Tibial artery (tissue), 4 donors: ENCODE data around the gene TRIM77.
"Not testable (repeated sequence)": the region's sequence is repeated elsewhere in the genome, so short reads cannot be mapped to it uniquely, and the experiment has no call there.

ENCODE experiments used
- DNase-seq, 2 donors: peaks; one replicate each; pipeline ENCODE4 v3.0.0-alpha.2; 2019
- H3K27ac ChIP-seq, 2 donors: fragments of 200-600 bp; sonication (generic) in 1 of 2; 1 replicate in 1 of 2; 2 replicates in 1 of 2; pipeline ENCODE4 v1.5.1; 2018 to 2019; ENCODE audit warnings: mild to moderate bottlenecking in 1 of 2
- H3K27me3 ChIP-seq, 2 donors: fragments of 200-600 bp; sonication (generic) in 1 of 2; one replicate each; pipeline versions ENCODE4 v1.5.1 to v1.6.0; 2016 to 2019
- H3K36me3 ChIP-seq, 3 donors: fragments of 200-600 bp; sonication (generic) in 2 of 3; one replicate each; pipeline ENCODE4 v1.5.1; 2016 to 2019; ENCODE audit warnings: mild to moderate bottlenecking in 2 of 3
- H3K4me1 ChIP-seq, 4 donors: fragments of 200-600 bp; sonication (generic) in 2 of 4; 1 replicate in 3 of 4; 2 replicates in 1 of 4; pipeline ENCODE4 v1.5.1; 2016 to 2019
- H3K4me3 ChIP-seq, 2 donors: fragments of 200-600 bp; sonication (generic) in 1 of 2; 1 replicate in 1 of 2; 2 replicates in 1 of 2; pipeline ENCODE4 v1.5.1; 2018 to 2019; ENCODE audit warnings: mild to moderate bottlenecking in 2 of 2
- H3K9me3 ChIP-seq, 3 donors: fragments of 200-600 bp; sonication (generic) in 1 of 3; one replicate each; pipeline ENCODE4 v1.5.1; 2016 to 2019
- intact Hi-C: fragments of 100-400 bp; cut with DNase I; formaldehyde crosslinking; loops from one replicate; pipeline ENCODE4 v1.15.0; 2023; ENCODE audit warnings: low total_unique reads
- TF ChIP-seq, protein P1 (sequence below), 2 experiments: fragments of 200-600 bp in 1 of 2; fragments of 450-650 bp in 1 of 2; IDR thresholded peaks; one replicate each; pipeline ENCODE4 v1.5.1; 2017 to 2019; ENCODE audit warnings: antibody characterized with exemption in 2 of 2, mild to moderate bottlenecking in 1 of 2, moderate library complexity in 1 of 2

Gene TRIM77

GRCh38 chr11:89709999-89710398, at the start of gene TRIM77:
Gene TRIM77 (plus strand): TSS chr11:89710299. CDS start chr11:89710299, 0 bp downstream.
- H3K9me3 ChIP-seq, intact Hi-C loops, H3K36me3 ChIP-seq, H3K4me3 ChIP-seq, H3K27ac ChIP-seq, H3K4me1 ChIP-seq, DNase-seq, H3K27me3 ChIP-seq: not testable (repeated sequence)

GRCh38 chr11:89667001-89667400, 43.1 kb upstream of the TRIM77 start:
- TF ChIP-seq, protein P1, sequence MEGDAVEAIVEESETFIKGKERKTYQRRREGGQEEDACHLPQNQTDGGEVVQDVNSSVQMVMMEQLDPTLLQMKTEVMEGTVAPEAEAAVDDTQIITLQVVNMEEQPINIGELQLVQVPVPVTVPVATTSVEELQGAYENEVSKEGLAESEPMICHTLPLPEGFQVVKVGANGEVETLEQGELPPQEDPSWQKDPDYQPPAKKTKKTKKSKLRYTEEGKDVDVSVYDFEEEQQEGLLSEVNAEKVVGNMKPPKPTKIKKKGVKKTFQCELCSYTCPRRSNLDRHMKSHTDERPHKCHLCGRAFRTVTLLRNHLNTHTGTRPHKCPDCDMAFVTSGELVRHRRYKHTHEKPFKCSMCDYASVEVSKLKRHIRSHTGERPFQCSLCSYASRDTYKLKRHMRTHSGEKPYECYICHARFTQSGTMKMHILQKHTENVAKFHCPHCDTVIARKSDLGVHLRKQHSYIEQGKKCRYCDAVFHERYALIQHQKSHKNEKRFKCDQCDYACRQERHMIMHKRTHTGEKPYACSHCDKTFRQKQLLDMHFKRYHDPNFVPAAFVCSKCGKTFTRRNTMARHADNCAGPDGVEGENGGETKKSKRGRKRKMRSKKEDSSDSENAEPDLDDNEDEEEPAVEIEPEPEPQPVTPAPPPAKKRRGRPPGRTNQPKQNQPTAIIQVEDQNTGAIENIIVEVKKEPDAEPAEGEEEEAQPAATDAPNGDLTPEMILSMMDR (IDR thresholded peaks at IDR 0.05), result no peak
- H3K4me1 ChIP-seq, result no peaks in the 10 kb centered on the region
- H3K4me3 ChIP-seq, result no peak overlapping the region
- intact Hi-C loops, result no loop called here
- no peak overlapping the region for H3K27ac ChIP-seq
- no peaks in the 10 kb centered on the region for H3K36me3 ChIP-seq
- no peaks in the 10 kb centered on the region for H3K27me3 ChIP-seq
- H3K9me3 ChIP-seq, result no peaks in the 10 kb centered on the region
- no peak for DNase-seq

DNA sequence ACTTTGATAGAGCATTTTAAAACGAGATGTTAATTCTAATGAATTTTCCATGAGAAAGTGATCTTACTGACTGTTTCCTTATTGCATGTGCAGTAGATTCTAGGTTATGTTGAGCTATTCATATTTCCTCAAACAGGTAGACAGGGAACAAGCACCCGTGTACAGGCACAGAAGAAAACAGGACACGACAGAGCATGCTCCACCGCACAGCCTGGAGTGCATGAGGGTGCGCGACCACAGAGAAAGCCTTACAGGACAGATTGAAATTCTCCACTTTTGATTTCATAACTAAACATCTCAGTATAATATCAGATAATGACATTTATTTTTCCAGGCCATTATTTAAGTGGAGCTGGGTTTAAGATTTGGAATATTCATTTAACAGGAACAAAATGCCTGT, 41.9 kb upstream of the TRIM77 start:
- intact Hi-C loops, result not testable (repeated sequence)

GRCh38 chr11:89669586-89669985, 40.5 kb upstream of the TRIM77 start:
- intact Hi-C loops, DNase-seq, H3K4me1 ChIP-seq, H3K36me3 ChIP-seq, H3K27ac ChIP-seq, H3K9me3 ChIP-seq, H3K27me3 ChIP-seq, H3K4me3 ChIP-seq: not testable (repeated sequence)

More for the DNA sequence above, 41.9 kb upstream of the TRIM77 start:
- H3K27ac ChIP-seq, H3K4me3 ChIP-seq, H3K27me3 ChIP-seq, H3K36me3 ChIP-seq, DNase-seq, H3K4me1 ChIP-seq, H3K9me3 ChIP-seq: not testable (repeated sequence)

GRCh38 chr11:89669993-89670669, 40.0 kb upstream of the TRIM77 start:
- H3K27ac ChIP-seq, DNase-seq, intact Hi-C loops, H3K9me3 ChIP-seq, H3K27me3 ChIP-seq, H3K36me3 ChIP-seq, H3K4me1 ChIP-seq, H3K4me3 ChIP-seq: not testable (repeated sequence)

GRCh38 chr11:89672547-89672946, 37.6 kb upstream of the TRIM77 start:
- H3K27ac ChIP-seq, DNase-seq, intact Hi-C loops, H3K4me1 ChIP-seq, H3K4me3 ChIP-seq, H3K9me3 ChIP-seq, H3K27me3 ChIP-seq, H3K36me3 ChIP-seq: not testable (repeated sequence)

DNA sequence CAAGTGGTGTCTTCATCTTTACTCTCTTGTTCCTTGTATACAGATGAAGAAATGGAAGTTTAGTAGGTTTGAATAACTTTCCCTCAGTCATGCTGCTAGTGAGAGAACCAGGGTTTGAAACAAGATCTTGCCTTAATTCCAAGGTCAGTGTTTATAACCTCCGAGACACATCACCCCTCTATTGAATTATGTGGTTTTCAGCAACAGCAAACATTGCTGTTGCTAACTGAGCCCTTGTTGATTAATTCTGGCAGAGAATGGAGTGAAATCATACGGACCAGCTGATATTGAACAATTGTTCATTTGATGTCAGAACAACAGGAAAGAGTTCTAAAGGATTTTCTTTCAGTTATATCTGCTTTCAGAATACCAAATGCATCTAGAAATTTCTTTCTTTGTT, 36.7 kb upstream of the TRIM77 start:
- DNase-seq, H3K4me3 ChIP-seq, intact Hi-C loops, H3K27me3 ChIP-seq, H3K27ac ChIP-seq, H3K4me1 ChIP-seq, H3K36me3 ChIP-seq, H3K9me3 ChIP-seq: not testable (repeated sequence)

DNA sequence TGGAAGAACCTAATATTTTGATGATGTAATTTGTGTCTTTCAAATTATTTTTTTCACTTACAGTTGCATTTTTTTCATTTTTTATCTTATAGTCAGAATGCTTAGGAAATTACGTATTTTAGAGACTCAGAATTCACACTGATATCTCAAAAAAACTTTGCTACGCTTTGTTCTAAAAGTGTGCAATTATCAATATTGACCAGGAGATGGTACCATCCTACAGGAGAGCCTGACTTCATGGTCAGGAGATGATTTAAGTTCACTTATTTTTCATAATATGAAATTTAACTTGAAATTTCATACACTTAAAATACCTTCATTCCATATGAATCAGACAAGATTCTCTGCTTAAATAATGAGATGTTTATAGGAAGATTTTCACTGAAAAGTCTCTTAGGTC, 34.7 kb upstream of the TRIM77 start:
- H3K27me3 ChIP-seq, H3K4me1 ChIP-seq, H3K4me3 ChIP-seq, H3K9me3 ChIP-seq, H3K36me3 ChIP-seq, H3K27ac ChIP-seq, intact Hi-C loops, DNase-seq: not testable (repeated sequence)

- H3K27me3 ChIP-seq, H3K27ac ChIP-seq, H3K9me3 ChIP-seq, H3K4me3 ChIP-seq, H3K36me3 ChIP-seq, H3K4me1 ChIP-seq, intact Hi-C loops, DNase-seq: not testable (repeated sequence)
Observed at GRCh38 chr11:89675948-89676347, 34.2 kb upstream of the TRIM77 start.

- DNase-seq, H3K27me3 ChIP-seq, H3K4me1 ChIP-seq, H3K27ac ChIP-seq, H3K4me3 ChIP-seq, intact Hi-C loops, H3K9me3 ChIP-seq, H3K36me3 ChIP-seq: not testable (repeated sequence)
Observed at GRCh38 chr11:89707080-89707479, 3.0 kb upstream of the TRIM77 start.

DNA sequence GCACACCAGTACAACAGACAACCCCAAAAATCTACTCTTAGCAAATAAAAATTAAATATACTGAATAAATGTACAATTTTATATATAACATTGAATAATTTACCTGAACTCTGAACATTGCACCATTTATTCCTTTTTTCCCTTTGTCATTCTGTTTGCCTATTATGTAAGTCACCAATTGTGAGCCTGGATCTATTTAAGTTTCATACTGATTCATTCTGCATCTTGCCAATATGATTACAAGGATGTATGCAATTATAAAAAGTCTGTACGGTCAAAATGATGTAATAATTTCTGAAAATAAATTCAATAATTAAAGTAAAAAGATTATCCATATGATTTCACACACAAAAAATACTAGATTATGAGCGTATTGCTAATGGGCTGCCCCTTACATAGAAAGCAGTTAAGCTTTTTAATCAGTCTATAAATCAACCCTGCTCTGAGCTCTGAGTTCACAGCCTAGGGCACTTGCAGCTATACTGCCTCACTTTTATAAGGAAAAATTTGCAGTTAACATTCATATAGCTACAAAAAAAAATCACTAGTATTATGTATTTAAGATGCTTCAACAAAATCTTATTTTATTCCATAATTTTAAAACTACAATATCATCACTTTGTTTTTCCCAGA, 14.9 kb downstream of the TRIM77 start:
- H3K36me3 ChIP-seq, DNase-seq, H3K4me3 ChIP-seq, intact Hi-C loops, H3K4me1 ChIP-seq, H3K27me3 ChIP-seq, H3K9me3 ChIP-seq, H3K27ac ChIP-seq: not testable (repeated sequence)

- H3K4me3 ChIP-seq, H3K9me3 ChIP-seq, H3K4me1 ChIP-seq, intact Hi-C loops, H3K36me3 ChIP-seq, H3K27ac ChIP-seq, H3K27me3 ChIP-seq, DNase-seq: not testable (repeated sequence)
Observed at GRCh38 chr11:89730215-89730614, 20.1 kb downstream of the TRIM77 start.
